Measurements from ENCODE around the gene NHEJ1.

DNA sequence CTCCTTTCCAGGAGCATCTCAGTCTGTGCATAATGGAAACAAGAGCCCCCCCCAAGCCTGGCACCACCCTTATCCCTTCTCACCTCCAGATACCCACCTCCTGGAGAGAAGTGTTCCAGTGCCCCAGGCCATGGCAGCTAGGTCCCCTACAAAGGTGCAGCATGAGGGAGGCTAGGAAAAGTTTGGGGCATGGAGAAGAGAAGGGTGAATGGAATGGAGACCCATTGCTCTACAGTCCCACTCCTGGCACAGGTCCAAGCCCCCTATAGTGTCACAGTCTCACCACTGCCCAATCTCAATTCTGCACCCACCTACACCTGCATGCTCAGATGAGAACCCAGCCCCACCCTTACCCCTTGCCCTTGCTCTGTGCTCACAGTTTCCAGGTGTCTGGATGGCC is 8.3 kb upstream of the NHEJ1 start:
- TF ChIP-seq ZNF274 (IDR thresholded peaks at IDR 0.05; ENCODE audit: low read depth, low read length) (no peak), SUZ12 (IDR thresholded peaks at IDR 0.05; ENCODE audit: extremely low read depth, insufficient read depth, insufficient read length) (no peak)
